Fibroblast of skin of scalp (primary cell): ENCODE measurements around the gene MACROD2.
"Not testable (repeated sequence)": the region's sequence is repeated elsewhere in the genome, so short reads cannot be mapped to it uniquely, and the experiment has no call there.

Experiments
- DNase-seq: peaks from one replicate; pipeline ENCODE4 v3.0.0-alpha.2; 2013

The MACROD2 gene

DNA sequence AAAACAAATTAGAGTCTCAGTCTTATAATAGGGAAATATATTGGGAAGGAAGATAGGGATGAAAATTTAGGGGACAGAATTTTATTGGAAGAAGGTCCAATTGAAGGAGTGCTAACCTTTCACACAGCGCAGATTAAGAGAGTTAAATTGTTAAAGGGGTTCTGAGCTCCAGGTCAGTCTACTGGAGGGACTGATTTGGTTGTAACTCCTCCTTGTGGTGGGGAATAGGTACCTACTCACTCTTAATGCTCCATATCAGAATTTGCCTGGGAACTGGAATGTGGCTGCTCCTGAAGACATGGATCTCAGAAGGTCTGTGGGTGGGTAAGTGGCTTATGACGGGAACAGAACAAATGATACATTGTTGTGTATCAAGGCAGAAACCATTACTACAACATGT is 198.6 kb downstream of the MACROD2 start:
- DNase-seq, result no peak

DNA sequence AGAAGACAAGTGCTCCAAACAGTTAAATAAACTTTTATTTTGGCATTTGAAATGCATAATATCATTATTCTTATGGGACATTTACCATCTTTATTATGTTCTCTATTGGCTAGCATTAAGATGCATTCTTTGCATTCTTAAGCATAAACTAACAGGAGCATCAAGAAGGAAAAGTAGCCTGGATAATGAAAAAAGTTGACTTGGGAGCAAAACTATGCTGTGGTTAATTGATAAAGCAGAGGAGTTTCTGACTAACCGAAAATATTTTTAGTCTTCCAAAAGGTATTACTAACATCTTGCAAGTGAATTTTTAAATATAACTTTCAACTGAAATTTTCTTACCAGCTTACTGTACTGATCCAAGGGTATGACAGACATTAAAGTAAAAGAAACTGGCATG is 201.8 kb downstream of the MACROD2 start:
- DNase-seq, result peak; percentile 82

DNA sequence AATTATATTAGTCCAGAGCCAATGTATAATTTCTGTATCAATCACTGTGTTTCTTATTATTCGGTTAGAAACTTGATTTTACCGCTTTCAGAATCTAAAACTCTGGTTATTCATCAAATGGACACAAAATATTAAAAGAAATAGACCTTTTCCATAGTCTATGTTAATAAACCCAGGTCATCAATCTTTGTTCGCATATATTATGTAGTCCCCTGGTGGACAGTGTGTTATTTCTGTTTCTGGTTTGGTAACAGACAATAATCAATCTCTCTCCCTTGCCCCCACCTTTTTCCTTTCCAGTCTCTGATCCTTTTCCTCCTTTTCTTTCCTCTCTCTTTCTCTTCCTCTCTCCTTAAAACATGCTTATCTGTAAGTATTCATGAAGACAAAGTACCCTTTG is 203.1 kb downstream of the MACROD2 start:
- DNase-seq, result no peak

DNA sequence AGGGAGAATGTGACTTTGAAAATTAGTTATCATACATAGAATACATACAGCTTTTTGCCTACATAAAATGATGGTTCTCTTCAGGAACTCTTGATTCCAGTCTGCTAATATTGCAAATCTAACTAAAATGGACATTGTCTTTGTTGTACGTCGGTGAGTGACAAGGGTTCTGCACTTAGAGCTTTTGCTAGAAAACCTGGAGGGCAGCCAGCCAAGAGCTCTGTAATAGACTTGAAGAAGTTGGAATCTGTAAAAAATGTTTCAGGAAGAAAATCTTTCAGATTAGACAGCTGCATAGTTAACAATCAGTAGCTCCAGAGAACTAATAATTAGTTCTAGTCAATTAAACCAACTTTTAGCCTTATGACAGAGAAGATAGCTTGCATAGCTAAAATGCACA is 203.8 kb downstream of the MACROD2 start:
- peak; percentile 8 for DNase-seq

DNA sequence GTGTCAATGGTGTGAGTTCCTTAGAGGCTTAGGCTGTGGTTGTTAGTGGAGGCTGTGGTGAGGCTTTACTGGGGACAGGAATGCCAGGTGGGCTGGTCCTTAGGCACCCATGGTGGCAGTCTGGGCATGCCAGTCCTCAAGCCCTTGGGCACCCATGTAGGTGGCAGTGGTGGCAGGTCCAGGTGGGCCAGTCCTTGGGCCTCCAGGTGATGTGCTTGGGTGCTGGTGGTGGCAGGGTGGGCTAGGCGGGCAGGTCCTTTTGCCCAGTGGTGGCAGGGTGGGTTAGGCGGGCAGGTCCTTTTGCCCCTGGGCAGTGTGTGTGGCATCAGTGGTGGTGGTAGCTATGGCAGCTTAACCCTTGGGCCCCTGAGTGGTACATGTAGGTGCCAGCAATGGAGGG is 208.3 kb downstream of the MACROD2 start:
- DNase-seq, result no peak

DNA sequence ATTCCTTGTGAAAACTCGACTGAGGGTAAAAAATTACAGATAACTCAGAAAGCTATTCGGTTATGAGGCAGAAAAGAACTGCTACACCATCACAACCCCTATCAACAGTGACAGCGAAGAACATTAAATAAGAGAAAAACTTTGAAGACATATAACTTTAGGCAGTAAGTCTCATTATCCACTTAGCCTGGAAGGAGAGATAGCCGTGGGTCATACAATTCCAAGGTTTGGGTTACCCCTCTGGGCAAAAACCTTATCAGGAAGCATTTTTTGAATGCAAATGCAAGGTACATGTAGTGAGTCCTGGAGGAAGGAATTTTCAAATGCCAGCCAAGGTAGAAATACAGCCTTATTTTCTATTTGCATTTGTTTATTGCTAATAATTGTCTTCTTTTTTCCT is 212.3 kb downstream of the MACROD2 start:
- DNase-seq, result no peak

DNA sequence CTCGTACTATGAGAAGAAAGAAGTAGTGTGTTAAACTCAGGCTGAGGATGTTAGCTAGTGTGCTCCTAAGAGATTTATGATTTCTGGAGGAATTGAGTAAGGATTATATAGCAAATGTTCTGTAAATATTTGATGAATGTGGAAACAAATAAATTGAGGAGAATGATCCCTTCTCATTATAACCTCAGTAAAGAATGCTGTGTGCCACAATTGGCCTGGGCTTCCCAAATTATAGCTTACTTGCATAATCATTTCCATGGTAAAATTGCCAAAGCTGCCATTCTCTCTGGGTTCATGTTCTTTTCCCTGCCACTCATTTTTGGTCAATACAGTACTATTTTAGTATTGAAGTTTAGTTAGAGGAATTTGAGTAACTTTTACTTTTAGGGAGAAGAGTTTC is 213.6 kb downstream of the MACROD2 start:
- no peak for DNase-seq

DNA sequence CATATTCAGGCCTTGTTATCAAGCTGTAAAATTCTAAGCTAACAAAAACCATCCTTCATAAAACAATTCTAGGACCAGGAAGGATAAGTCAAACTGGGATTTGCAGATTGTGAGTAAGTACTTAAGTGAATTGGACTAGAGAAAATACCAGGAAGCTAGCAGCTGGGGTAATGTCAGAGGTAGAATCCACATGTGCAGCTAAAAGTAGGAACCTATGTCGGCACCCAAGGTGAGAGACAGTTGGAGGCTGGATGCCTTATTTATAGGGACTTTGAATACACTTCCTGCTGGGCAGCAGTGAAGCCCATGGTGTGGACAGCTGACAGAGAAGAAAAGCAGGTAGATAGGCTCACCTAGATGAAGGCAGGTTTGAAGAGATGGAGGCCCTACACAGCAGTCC is 214.8 kb downstream of the MACROD2 start:
- DNase-seq, result no peak

DNA sequence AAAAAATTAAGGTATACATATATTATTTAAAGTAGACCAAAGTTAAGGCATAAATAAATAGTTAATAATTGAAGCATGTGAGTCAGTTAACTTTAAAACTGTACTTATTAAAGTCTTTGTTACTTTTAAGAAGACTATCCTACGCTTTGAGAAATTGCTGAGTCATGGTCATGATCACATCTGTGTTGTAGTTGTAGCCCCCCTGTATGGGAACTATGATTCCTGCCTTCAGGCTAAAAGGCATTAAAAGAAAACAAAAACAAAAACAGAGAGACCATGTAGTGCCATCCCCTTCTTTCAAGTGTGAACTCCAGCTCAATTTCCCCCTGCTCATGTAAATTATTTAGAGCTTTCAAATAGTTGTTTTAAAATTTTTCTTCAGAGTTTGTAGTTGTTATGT is 218.7 kb downstream of the MACROD2 start:
- no peak for DNase-seq

DNA sequence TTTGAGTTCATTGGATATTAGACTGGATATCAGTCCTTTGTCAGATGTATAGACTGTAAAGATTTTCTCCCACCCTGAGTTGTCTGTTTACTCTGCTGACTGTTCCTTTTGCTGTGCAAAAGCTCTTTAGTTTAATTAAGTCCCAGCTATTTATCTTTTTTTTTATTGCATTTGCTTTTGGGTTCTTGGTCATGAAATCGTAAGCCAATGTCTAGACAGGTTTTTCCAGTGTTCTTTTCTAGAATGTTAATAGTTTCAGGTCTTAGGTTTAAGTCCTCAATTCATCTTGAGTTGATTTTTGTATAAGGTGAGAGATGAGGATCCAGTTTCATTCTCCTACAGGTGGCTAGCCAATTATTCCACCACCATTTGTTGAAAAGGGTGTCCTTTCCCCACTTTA is 220.6 kb downstream of the MACROD2 start:
- not testable (repeated sequence) for DNase-seq

DNA sequence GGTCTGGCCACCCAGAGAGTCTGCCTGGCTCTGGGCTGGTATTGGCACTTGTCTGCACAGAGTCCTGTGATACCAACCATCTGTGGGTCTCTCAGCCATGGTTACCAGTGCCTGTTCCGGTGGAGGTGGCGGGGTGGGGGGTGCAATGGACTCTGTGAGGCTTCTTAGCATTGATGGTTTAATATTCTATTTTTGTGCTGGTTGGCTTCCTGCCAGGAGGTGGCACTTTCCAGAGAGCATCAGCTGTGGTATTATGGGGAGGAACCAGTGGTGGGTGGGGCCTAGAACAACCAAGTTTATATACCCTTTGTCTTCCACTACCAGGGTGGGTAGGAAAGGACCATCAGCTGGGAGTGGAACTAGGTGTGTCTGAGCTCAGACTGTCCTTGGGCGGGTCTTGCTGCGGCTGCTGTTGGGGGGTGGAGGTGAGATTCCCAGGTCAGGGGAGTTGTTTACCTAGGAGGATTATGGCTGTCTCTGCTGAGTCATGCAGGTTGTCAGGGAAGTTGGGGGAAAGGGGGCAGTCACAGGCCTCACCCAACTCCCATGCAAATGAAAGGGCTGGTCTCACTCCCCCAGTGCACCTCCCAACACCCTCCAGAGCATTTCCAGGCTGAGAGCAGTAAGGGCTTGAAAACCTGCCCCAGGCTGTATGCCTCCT is 224.6 kb downstream of the MACROD2 start:
- no peak for DNase-seq

DNA sequence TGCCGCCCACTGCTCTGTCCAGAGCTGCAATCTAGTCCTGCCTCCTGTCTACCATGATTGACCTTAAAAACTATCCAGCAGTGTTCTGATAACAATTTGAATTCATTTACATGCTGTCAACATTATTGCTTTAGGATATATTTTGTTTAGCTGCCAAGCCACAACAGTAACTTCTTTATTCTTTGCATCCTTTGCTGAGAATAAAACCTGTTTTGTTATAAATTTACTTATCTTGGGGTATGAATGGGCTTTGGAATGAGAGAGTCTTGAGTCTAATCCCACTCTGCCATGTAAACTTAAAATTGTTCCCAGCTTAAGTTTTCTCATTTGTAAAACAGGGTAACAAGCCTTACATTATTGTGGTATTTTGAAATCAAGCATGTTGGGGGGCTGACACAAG is 225.7 kb downstream of the MACROD2 start:
- no peak for DNase-seq

DNA sequence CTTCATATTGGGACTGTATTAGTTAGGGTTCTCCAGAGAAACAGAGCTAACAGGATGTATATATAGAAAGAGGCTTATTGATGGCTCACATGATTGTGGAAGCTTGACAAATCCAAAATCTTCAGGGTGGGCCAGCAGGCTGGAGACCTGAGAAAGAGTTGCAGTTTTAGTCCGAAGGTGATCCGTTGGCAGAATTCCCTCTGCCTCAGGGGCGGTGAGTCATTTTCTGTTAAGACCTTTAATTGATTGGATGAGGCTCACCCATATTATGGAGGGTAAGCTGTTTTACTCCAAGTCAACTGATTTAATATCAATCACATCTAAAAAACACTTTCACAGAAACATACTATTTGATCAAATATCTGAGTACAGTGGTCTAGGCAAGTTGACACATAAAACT is 228.5 kb downstream of the MACROD2 start:
- DNase-seq, result no peak

DNA sequence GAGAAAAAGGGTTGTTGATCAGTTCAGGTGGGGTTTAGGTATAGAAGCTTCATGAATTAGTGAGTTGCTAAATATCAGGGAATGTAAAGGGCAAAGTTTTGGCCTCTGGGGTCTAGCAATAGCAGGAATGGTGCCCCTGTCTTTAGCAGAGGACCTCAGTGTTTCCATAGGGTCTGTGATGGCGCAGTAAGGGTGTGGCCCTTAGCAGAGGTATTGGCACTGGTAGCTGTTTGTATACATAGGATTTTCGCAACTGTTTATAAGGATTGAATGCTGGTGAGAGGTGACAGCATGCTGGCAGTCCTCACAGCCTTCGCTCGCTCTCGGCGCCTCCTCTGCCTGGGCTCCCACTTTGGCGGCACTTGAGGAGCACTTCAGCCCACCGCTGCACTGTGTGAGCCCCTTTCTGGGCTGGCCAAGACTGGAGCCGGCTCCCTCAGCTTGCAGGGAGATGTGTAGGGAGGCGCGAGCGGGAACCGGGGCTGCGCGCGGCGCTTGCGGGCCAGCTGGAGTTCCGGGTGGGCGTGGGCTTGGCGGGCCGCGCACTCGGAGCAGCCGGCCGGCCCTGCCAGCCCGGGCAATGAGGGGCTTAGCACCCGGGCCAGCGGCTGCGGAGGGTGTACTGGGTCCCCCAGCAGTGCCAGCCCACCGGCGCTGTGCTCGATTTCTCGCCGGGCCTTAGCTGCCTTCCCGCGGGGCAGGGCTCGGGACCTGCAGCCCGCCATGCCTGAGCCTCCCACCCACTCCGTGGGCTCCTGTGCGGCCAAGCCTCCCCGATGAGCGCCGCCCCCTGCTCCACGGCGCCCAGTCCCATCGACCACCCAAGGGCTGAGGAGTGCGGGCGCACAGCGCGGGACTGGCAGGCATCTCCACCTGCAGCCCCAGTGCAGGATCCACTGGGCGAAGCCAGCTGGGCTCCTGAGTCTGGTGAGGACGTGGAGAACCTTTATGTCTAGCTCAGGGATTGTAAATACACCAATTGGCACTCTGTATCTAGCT is 231.0 kb downstream of the MACROD2 start:
- not testable (repeated sequence) for DNase-seq

DNA sequence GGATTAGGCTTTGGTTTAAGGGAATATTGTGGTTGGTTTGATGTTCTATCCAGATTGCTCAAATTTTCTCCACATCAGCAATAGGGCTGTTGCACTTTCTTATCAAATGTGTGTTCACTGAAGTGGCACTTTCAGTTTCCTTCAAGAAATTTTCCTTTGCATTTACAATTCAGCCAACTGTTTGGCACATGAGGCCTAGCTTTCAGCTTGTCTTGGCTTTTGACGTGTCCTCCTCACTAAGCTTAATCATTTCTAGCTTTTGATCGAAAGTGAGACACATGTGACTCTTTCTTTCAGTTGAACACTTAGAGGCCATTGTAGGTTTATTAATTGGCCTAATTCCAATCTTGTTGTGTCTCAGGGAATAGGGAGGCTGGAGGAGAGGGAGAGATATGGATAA is 237.3 kb downstream of the MACROD2 start:
- no peak for DNase-seq

DNA sequence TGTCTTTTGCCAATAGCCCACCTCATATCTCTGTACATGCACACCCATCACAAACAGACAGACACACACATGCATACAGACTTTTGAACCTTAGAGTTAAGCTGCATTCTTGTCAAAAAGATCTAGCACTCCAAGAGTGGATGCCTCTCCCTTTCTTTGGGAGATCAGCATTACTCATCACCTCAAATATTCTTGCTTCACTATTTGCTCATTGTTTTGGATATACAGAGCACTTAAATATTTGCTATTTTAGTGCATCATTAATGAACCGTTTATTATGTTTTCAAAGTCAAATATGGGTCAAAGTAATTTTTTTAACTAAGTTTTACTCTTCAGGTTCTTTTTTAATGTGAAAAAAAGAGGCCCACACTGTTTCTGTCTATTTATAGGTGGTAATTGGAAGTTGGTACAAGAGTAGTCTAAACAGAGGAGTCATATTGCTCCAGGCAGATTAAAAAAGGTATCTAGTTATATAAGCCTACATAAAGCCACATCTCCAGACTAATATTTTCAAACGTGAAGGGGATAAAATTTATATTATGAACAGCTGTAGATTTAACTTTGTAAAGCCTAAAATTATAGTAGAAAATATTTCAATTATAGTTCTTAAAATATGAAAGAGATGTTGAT is 239.5 kb downstream of the MACROD2 start:
- peak; percentile 71 for DNase-seq

DNA sequence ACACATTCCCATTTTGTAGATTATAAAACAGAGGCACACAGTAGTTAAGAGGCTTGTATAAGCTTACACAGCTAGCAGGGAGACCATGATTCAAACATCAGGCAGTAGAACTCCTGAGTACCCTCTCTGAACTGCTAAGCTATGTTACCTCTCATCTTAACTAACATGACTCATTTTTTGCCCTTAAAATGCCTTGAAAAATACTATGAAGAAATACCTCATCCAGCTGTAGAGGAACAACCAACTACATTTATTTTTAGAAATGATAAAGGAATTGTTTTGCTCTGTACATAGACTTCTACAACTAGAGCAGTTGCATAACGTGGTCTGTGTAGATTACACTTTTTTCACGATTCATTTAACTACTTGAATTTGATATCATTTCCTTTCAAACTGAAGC is 240.0 kb downstream of the MACROD2 start:
- peak; percentile 68 for DNase-seq

DNA sequence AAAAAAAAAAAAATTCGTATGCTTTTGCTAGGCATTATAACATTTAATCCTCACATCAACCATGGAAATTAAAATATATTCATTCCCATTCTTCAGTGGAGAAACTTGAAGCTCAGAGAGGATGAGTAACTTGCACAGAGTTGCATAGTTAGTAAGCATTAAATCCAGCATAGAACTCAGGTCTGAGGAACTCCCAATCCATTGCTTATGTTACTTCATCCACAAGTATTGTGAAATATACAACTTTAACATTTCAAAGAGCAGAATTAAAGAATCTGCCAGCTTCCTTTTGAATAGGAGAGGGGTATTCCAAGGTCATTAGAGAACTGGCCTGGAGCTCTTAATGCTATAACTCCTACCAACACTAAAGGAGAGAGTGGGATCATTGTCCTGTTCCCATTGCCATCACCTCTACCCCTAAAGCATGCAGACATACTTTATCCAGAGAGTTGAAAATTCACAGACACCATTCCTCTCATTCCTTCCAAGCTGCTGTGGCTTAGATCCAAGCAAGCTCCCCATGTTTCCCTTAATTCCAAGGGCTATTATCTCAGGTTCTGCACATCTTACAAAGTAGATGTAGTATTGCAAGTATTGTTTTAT is 250.2 kb downstream of the MACROD2 start:
- peak; percentile 30 for DNase-seq

DNA sequence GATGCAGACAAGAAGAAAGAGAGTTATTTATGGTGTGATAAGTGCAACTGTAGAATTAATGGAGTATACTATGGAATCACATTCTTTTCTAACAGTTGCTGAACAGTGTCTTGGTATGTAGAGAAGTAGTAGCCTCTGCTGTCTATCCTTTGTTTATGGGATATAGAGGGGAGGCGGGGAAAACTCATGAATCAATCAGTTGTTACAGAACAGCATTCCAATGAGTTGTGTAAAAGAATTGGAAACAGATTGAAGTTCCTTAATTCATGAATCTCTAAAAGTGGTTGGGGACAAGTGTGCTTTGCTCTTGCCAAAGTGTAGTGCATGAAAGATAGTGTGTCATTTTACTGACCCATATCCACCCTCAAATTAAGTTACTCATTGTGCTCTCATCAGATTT is 264.4 kb downstream of the MACROD2 start:
- DNase-seq, result peak; percentile 41

DNA sequence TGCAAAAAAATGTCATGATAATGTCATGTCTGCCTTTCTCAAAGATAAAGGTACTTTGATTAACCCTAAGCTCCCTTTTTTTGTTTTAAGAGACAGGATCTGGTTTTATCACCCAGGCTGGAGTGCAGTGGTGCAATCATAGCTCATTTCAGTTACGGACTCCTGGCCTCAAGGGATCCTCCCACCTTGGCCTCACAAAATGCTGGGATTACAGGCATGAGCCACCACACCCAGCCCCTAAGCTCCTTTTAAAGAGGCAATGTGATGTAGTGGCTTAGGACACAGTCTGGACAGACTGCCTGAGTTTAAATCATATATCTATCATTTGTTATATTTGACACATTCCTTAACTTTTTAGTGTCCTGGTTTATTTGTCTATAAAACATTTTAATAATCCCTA is 265.1 kb downstream of the MACROD2 start:
- DNase-seq, result no peak

DNA sequence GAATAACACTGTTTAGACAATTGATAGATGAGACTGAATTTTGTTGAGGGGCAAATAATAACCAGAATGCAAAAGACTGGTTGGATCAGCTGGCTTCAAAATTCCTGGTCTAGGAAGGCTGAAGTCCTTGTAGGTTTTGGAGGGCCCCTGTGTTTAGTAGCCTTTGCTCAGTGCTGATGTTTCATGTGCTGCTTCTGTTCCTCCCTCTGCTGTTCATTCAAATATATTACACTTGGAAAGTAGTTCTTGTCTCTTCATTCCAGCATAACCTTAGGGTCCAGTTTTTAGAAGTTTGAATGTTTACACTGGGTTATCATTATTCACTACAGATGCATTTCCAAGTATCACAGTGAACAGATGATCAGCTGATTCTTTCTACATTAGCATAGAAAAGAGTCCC is 269.6 kb downstream of the MACROD2 start:
- DNase-seq, result peak; percentile 32

DNA sequence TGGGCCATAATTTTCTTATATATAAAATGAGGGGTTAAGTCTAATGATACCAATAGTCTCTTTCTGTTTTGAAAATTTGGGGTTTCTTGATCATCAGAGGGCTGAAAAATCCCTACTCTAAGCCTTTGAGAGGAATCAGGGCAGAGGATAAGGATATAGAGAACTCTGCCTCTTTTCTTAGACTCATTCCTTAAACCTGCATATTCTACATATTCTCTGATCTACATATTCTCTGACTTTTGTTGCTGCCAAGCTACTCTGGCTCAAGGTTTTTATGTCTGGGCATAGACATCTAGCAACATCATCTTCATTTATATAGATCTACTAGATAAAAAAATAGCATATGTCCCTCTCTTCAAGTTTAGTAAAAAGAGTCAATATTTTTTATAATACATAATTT is 270.9 kb downstream of the MACROD2 start:
- no peak for DNase-seq

DNA sequence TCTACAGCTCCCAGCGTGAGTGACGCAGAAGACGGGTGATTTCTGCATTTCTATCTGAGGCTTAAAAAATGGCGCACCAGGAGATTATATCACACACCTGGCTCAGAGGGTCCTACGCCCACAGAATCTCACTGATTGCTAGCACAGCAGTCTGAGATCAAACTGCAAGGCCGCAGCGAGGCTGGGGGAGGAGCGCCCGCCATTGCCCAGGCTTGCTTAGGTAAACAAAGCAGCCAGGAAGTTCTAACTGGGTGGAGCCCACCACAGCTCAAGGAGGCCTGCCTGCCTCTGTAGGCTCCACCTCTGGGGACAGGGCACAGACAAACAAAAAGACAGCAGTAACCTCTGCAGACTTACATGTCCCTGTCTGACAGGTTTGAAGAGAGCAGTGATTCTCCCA is 275.4 kb downstream of the MACROD2 start:
- DNase-seq, result not testable (repeated sequence)
